Measurements from ENCODE around the gene ZBED1. TPM values are rescaled to one million over a fixed set of nuclear protein-coding genes. Genes with fewer than 3 reads are reported as not detected.

ZBED1 gene
- total and polyA plus RNA-seq, 9 of the 15 experiments (the other 6 are each of a cell fraction or from before 2014, with no cell fraction given), result 0.61 to 27.6 (median 13.9) TPM

DNA sequence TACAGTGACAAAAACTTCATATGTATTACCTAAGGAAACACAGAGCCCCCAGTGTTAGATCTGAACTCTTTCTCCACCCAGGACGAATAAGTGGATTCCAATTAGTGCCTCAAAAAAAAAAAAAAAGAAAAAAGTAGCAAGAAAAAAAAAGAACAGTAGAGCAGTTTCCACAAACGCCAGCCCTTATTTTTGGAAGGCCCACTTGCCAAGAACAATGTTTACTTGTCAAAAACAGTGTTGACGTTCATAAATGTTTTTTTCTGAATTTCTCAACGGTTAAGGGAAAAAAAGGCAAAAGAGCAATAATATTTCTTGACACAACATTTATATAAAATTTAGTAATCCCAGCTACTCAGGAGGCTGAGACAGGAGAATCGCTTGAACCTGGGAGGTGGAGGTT is 38.7 kb downstream of the ZBED1 start:
- DNase-seq (ENCODE audit: extremely low read depth in 1 of 4, low spot score in 3 of 4) (no peak), FAIRE-seq (no peak), ATAC-seq (no peak)
- Histone ChIP-seq H3K9me1 (ENCODE audit: control insufficient read depth, insufficient read depth, low read length) (no peaks in the 10 kb centered on the region), H3K4me2 (ENCODE audit: insufficient read depth, low read length) (no peak overlapping the region), H2AFZ (ENCODE audit: low read depth, low read length) (no peak overlapping the region), H3K79me2 (ENCODE audit: control insufficient read depth, insufficient read depth, low read length) (peaks cover 10% of the 10 kb centered on the region; the same call in 2 of the 3 replicates), H3K9ac (ENCODE audit: insufficient read depth in 1 of 2, low read depth in 2 of 2, low read length in 2 of 2) (no peak overlapping the region), H3K4me3 (no peak overlapping the region), H3K27ac (ENCODE audit: extremely low read depth, low read depth, low read length) (no peak overlapping the region), H3K36me3 (ENCODE audit: control insufficient read depth, insufficient read depth, low read length) (no peaks in the 10 kb centered on the region), H3K27me3 (ENCODE audit: control insufficient read depth in 2 of 2, insufficient read depth in 2 of 2, low read length in 2 of 2) (no peaks in the 10 kb centered on the region), H4K20me1 (replicated peaks; ENCODE audit: control insufficient read depth, insufficient read depth, low read length) (no peaks in the 10 kb centered on the region), H3K4me1 (replicated peaks in 1 of 2; ENCODE audit: control insufficient read depth in 2 of 2, insufficient read depth in 2 of 2, low read length in 2 of 2) (no peaks in the 10 kb centered on the region; a peak in 2 of 5 replicates), H3K9me3 (replicated peaks; ENCODE audit: control insufficient read depth, insufficient read depth, low read depth, low read length) (no peaks in the 10 kb centered on the region)
- WGBS (ENCODE audit: insufficient coverage, low coverage, missing lambda C conversion rate), result 79% methylated on average over 5 of the region's 5 CpGs
- no TSS peak for BruUV-seq (replicated peaks)
- ChIA-PET POLR2A (no interaction called here), CTCF (ENCODE audit: low intra/inter-chr PET ratio) (no interaction called here)
- in situ Hi-C loops (cut with MboI) (loop anchor here (10.0 kb wide), 1 partner anchor 797 kb away; no protein-coding TSS in a partner anchor), intact Hi-C loops (cut with micrococcal nuclease) (loop anchor here (5.0 kb wide), 2 partner anchors 230 to 810 kb away; no protein-coding TSS in a partner anchor)
- TF ChIP-seq SAFB2 (IDR thresholded peaks at IDR 0.05; ENCODE audit: borderline replicate concordance, low read depth, low read length, severe bottlenecking) (no peak), ZNF583 (CRISPR knock-in tag; IDR thresholded peaks at IDR 0.05) (no peak), RBM22 (IDR thresholded peaks at IDR 0.05; ENCODE audit: low read depth, low read length, poor library complexity, severe bottlenecking) (no peak), CREBBP (IDR thresholded peaks at IDR 0.05; ENCODE audit: low read depth, low read length) (no peak), KHSRP (IDR thresholded peaks at IDR 0.05) (no peak), ZNF830 (CRISPR knock-in tag; IDR thresholded peaks at IDR 0.05) (no peak), BRD9 (IDR thresholded peaks at IDR 0.05; ENCODE audit: low read depth, partially characterized antibody) (no peak), MEIS2 (IDR thresholded peaks at IDR 0.05; ENCODE audit: partially characterized antibody) (no peak), STAT5B (CRISPR knock-in tag; IDR thresholded peaks at IDR 0.05) (no peak), HDGF (IDR thresholded peaks at IDR 0.05) (no peak), HDAC2 (IDR thresholded peaks at IDR 0.05) (no peak), ZNF239 (CRISPR knock-in tag; IDR thresholded peaks at IDR 0.05) (no peak), ZNF224 (CRISPR knock-in tag; IDR thresholded peaks at IDR 0.05) (no peak), ZKSCAN1 (IDR thresholded peaks at IDR 0.05; ENCODE audit: low read depth, low read length) (no peak), CBX5 (IDR thresholded peaks at IDR 0.05; ENCODE audit: borderline replicate concordance, low read depth) (no peak)
- TF ChIP-seq, protein P1, sequence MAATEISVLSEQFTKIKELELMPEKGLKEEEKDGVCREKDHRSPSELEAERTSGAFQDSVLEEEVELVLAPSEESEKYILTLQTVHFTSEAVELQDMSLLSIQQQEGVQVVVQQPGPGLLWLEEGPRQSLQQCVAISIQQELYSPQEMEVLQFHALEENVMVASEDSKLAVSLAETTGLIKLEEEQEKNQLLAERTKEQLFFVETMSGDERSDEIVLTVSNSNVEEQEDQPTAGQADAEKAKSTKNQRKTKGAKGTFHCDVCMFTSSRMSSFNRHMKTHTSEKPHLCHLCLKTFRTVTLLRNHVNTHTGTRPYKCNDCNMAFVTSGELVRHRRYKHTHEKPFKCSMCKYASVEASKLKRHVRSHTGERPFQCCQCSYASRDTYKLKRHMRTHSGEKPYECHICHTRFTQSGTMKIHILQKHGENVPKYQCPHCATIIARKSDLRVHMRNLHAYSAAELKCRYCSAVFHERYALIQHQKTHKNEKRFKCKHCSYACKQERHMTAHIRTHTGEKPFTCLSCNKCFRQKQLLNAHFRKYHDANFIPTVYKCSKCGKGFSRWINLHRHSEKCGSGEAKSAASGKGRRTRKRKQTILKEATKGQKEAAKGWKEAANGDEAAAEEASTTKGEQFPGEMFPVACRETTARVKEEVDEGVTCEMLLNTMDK (IDR thresholded peaks at IDR 0.05; ENCODE audit: borderline replicate concordance, insufficient read depth, low read depth, low read length, poor library complexity, severe bottlenecking), result no peak
- TF ChIP-seq, protein P2, sequence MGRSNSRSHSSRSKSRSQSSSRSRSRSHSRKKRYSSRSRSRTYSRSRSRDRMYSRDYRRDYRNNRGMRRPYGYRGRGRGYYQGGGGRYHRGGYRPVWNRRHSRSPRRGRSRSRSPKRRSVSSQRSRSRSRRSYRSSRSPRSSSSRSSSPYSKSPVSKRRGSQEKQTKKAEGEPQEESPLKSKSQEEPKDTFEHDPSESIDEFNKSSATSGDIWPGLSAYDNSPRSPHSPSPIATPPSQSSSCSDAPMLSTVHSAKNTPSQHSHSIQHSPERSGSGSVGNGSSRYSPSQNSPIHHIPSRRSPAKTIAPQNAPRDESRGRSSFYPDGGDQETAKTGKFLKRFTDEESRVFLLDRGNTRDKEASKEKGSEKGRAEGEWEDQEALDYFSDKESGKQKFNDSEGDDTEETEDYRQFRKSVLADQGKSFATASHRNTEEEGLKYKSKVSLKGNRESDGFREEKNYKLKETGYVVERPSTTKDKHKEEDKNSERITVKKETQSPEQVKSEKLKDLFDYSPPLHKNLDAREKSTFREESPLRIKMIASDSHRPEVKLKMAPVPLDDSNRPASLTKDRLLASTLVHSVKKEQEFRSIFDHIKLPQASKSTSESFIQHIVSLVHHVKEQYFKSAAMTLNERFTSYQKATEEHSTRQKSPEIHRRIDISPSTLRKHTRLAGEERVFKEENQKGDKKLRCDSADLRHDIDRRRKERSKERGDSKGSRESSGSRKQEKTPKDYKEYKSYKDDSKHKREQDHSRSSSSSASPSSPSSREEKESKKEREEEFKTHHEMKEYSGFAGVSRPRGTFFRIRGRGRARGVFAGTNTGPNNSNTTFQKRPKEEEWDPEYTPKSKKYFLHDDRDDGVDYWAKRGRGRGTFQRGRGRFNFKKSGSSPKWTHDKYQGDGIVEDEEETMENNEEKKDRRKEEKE (IDR thresholded peaks at IDR 0.05; ENCODE audit: borderline replicate concordance in 1 of 2, control insufficient read depth in 1 of 2, low read depth in 2 of 2, low read length in 1 of 2), result no peak
- TF ChIP-seq, protein P3, sequence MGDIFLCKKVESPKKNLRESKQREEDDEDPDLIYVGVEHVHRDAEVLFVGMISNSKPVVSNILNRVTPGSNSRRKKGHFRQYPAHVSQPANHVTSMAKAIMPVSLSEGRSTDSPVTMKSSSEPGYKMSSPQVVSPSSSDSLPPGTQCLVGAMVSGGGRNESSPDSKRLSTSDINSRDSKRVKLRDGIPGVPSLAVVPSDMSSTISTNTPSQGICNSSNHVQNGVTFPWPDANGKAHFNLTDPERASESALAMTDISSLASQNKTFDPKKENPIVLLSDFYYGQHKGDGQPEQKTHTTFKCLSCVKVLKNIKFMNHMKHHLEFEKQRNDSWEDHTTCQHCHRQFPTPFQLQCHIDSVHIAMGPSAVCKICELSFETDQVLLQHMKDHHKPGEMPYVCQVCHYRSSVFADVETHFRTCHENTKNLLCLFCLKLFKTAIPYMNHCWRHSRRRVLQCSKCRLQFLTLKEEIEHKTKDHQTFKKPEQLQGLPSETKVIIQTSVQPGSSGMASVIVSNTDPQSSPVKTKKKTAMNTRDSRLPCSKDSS (IDR thresholded peaks at IDR 0.05; ENCODE audit: low read depth, partially characterized antibody), result no peak
